Small intestine (tissue), 7 donors: ENCODE results near the gene REC114. TPM values are rescaled to one million over a fixed set of nuclear protein-coding genes. Genes with fewer than 3 reads are reported as not detected.
"Not testable (repeated sequence)": the region's sequence is repeated elsewhere in the genome, so short reads cannot be mapped to it uniquely, and the experiment has no call there.

Source experiments
- DNase-seq, 2 donors: peaks; one replicate each; pipeline versions ENCODE4 v3.0.0 to v3.0.0-alpha.2; 2013
- FAIRE-seq: peaks from 2 replicates; lab custom pipeline; 2012; peaks lifted over from hg19 to GRCh38; lab: Jason Lieb, UNC
- H3K27ac ChIP-seq, 3 donors: one replicate each; pipeline ENCODE4 v1.5.1; 2013; ENCODE audit warnings: low read length in 2 of 3, mild to moderate bottlenecking in 2 of 3, control low read depth in 1 of 3, inconsistent platforms in 1 of 3, low read depth in 1 of 3, moderate library complexity in 1 of 3
- H3K27me3 ChIP-seq, 3 donors: one replicate each; pipeline ENCODE4 v1.6.1; 2013; ENCODE audit warnings: low read length in 3 of 3, inconsistent platforms in 1 of 3; ENCODE audit not compliant: control insufficient read depth in 3 of 3, insufficient read depth in 3 of 3
- H3K36me3 ChIP-seq, 3 donors: one replicate each; pipeline ENCODE4 v1.6.1; 2013; ENCODE audit warnings: low read length in 3 of 3, inconsistent platforms in 1 of 3, low read depth in 1 of 3, mild to moderate bottlenecking in 1 of 3, moderate library complexity in 1 of 3; ENCODE audit not compliant: control insufficient read depth in 3 of 3, insufficient read depth in 2 of 3
- H3K4me1 ChIP-seq, 3 donors: one replicate each; pipeline ENCODE4 v1.6.1; 2013; ENCODE audit warnings: low read length in 2 of 3, inconsistent platforms in 1 of 3, low read depth in 1 of 3, mild to moderate bottlenecking in 1 of 3, moderate library complexity in 1 of 3; ENCODE audit not compliant: control insufficient read depth in 3 of 3, insufficient read depth in 2 of 3
- H3K4me3 ChIP-seq, 3 donors: one replicate each; pipeline ENCODE4 v1.5.1; 2013; ENCODE audit warnings: low read length in 3 of 3, control low read depth in 1 of 3, inconsistent platforms in 1 of 3, low read depth in 1 of 3, mild to moderate bottlenecking in 1 of 3, moderate library complexity in 1 of 3
- H3K9me3 ChIP-seq, 2 donors: one replicate each; pipeline ENCODE4 v1.6.1; 2013; ENCODE audit warnings: low read depth in 1 of 2, low read length in 1 of 2; ENCODE audit not compliant: control insufficient read depth in 2 of 2, insufficient read depth in 1 of 2
- WGBS, 3 donors: extraction: QIAGEN DNeasy Blood & Tissue Kit; methylation state at CpG; one replicate each; pipeline ENCODE4 v1.1.7; 2013; 5-methylcytosine and 5-hydroxymethylcytosine counted together
- polyA plus RNA-seq, 4 donors: library from polyadenylated mRNA; stranded (reverse) in 3 of 4; unstranded in 1 of 4; fragments of 200-250 nt in 3 of 4; fragments of 120-200 nt in 1 of 4; gene quantifications; one replicate each; pipeline versions ENCODE4 v1.2.1 to v1.2.3, GENCODE V29; 2013
- donor health status: healthy with polysubstance abuse.
- donor health status: control.
- donor health status: control.
- donor health status: Bipolar disorder and iron deficiency.
- donor health status: healthy.

The REC114 gene
- polyA plus RNA-seq, 4 donors = 0.13 TPM; not detected in 3

GRCh38 chr15:73577593-73577992 lies 134.6 kb downstream of the REC114 start:
- not testable (repeated sequence) for H3K27me3 ChIP-seq, H3K4me3 ChIP-seq, H3K9me3 ChIP-seq, FAIRE-seq
- peaks cover 4 to 43% (median 8%) of the 10 kb centered on the region in 3 donors for H3K4me1 ChIP-seq
- peak; percentile 34 to 71 for DNase-seq
- peaks cover 3 to 36% (median 5%) of the 10 kb centered on the region in 3 donors for H3K36me3 ChIP-seq
- peak overlapping the region; percentile 34 to 84 (median 75) for H3K27ac ChIP-seq

GRCh38 chr15:73578026-73578425 lies 135.1 kb downstream of the REC114 start:
- H3K4me3 ChIP-seq = no peak overlapping the region
- FAIRE-seq (no peak), DNase-seq (peak; percentile 52 to 85)
- H3K9me3 ChIP-seq = no peaks in the 10 kb centered on the region
- no peaks in the 10 kb centered on the region for H3K27me3 ChIP-seq
- peaks cover 4 to 45% (median 8%) of the 10 kb centered on the region in 3 donors for H3K4me1 ChIP-seq
- H3K27ac ChIP-seq = peak overlapping the region; percentile 34 to 84 (median 75)
- peaks cover 3 to 36% (median 6%) of the 10 kb centered on the region in 3 donors for H3K36me3 ChIP-seq
- 18 to 65% (median 42%) methylated on average over 2 of the region's 2 CpGs for WGBS, 3 donors

- Histone ChIP-seq H3K4me1 (peaks cover 3 to 55% (median 7%) of the 10 kb centered on the region in 3 donors), H3K36me3 (peaks cover 0 to 34% (median 22%) of the 10 kb centered on the region in 3 donors), H3K9me3 (no peaks in the 10 kb centered on the region), H3K27me3 (no peaks in the 10 kb centered on the region), H3K27ac (peak overlapping the region in 1 of 3 donors; percentile 51), H3K4me3 (no peak overlapping the region)
- whole genome bisulfite sequencing, 3 donors = 90 to 95% (median 93%) methylated on average over 6 of the region's 6 CpGs
- FAIRE-seq = no peak
- DNase-seq = peak in 1 of 2 donors; percentile 53
Measured at GRCh38 chr15:73582851-73583379, 140.0 kb downstream of the REC114 start.

- Histone ChIP-seq H3K4me3 (no peak overlapping the region), H3K27me3 (no peaks in the 10 kb centered on the region), H3K9me3 (no peaks in the 10 kb centered on the region), H3K27ac (peak overlapping the region in 1 of 3 donors; percentile 31), H3K36me3 (peaks cover 5 to 35% (median 22%) of the 10 kb centered on the region in 3 donors), H3K4me1 (peaks cover 3 to 49% (median 7%) of the 10 kb centered on the region in 3 donors)
- DNase-seq = no peak
- no peak for FAIRE-seq
- WGBS, 3 donors = 85 to 95% (median 92%) methylated on average over 3 of the region's 3 CpGs
Measured at GRCh38 chr15:73583544-73583943, 140.6 kb downstream of the REC114 start.

- no peak for FAIRE-seq
Measured at GRCh38 chr15:73584699-73585420, 141.9 kb downstream of the REC114 start.

GRCh38 chr15:73585871-73586654 lies 143.1 kb downstream of the REC114 start:
- peak overlapping the region in 1 of 3 donors; percentile 56 for H3K27ac ChIP-seq
- FAIRE-seq = no peak
- H3K4me1 ChIP-seq = peaks cover 3 to 58% (median 8%) of the 10 kb centered on the region in 3 donors

More at GRCh38 chr15:73584699-73585420, 141.9 kb downstream of the REC114 start:
- Histone ChIP-seq H3K9me3 (no peaks in the 10 kb centered on the region), H3K36me3 (peaks cover 5 to 33% (median 22%) of the 10 kb centered on the region in 3 donors), H3K4me1 (peaks cover 3 to 51% (median 7%) of the 10 kb centered on the region in 3 donors), H3K4me3 (no peak overlapping the region), H3K27me3 (no peaks in the 10 kb centered on the region), H3K27ac (peak overlapping the region in 1 of 3 donors; percentile 56)
- no peak for DNase-seq
- 65 to 74% (median 67%) methylated on average over 5 of the region's 5 CpGs for WGBS, 3 donors

GRCh38 chr15:73589766-73590165 lies 146.8 kb downstream of the REC114 start:
- H3K9me3 ChIP-seq = no peaks in the 10 kb centered on the region
- 95 to 100% (median 100%) methylated on average over 1 of the region's 1 CpG for WGBS, 3 donors
- FAIRE-seq (no peak), DNase-seq (no peak)
- peak overlapping the region in 1 of 3 donors; percentile 61 for H3K27ac ChIP-seq
- H3K4me1 ChIP-seq = peaks cover 7 to 40% (median 9%) of the 10 kb centered on the region in 3 donors
- H3K36me3 ChIP-seq = peaks cover 5 to 28% (median 12%) of the 10 kb centered on the region in 3 donors
- no peak overlapping the region for H3K4me3 ChIP-seq
- no peaks in the 10 kb centered on the region for H3K27me3 ChIP-seq

More at GRCh38 chr15:73585871-73586654, 143.1 kb downstream of the REC114 start:
- 36 to 62% (median 54%) methylated on average over 5 of the region's 5 CpGs for WGBS, 3 donors
- peak; percentile 66 to 73 for DNase-seq
- Histone ChIP-seq H3K27me3 (no peaks in the 10 kb centered on the region), H3K9me3 (no peaks in the 10 kb centered on the region), H3K4me3 (no peak overlapping the region), H3K36me3 (peaks cover 5 to 36% (median 22%) of the 10 kb centered on the region in 3 donors)

- Histone ChIP-seq H3K4me1 (peaks cover 7 to 37% (median 9%) of the 10 kb centered on the region in 3 donors), H3K9me3 (no peaks in the 10 kb centered on the region), H3K27ac (peak overlapping the region in 1 of 3 donors; percentile 61), H3K27me3 (no peaks in the 10 kb centered on the region), H3K4me3 (no peak overlapping the region), H3K36me3 (peaks cover 5 to 28% (median 12%) of the 10 kb centered on the region in 3 donors)
- DNase-seq = peak in 1 of 2 donors; percentile 54
- no peak for FAIRE-seq
- WGBS, 3 donors = 81 to 93% (median 88%) methylated on average over 5 of the region's 5 CpGs
Measured at GRCh38 chr15:73590263-73590662, 147.3 kb downstream of the REC114 start.
